H1 (cell line): ENCODE results near the gene KANSL3. TPM values are rescaled to one million over a fixed set of nuclear protein-coding genes. Genes with fewer than 3 reads are reported as not detected.

Experiments used
- CTCF ChIA-PET: fragments of 300-600 bp; sonication (Branson Sonifier 250); formaldehyde crosslinking; loops from one replicate; lab custom pipeline; 2021; ENCODE audit not compliant: partially characterized antibody; lab: Charles Lee
- POLR2A ChIA-PET: fragments of 300-600 bp; sonication (Branson Sonifier 250); formaldehyde crosslinking; loops from one replicate; lab custom pipeline; 2021; ENCODE audit warnings: inconsistent platforms; ENCODE audit not compliant: partially characterized antibody; lab: Charles Lee
- DNase-seq, 2 experiments: peaks; one replicate each; pipeline versions ENCODE4 v3.0.0 to v3.0.0-alpha.2; 2010 to 2022; ENCODE audit warnings: low spot score in 2 of 2, low read depth in 1 of 2, mixed read lengths in 1 of 2
- FAIRE-seq: peaks from 2 replicates; lab custom pipeline; 2011; peaks lifted over from hg19 to GRCh38; lab: Jason Lieb, UNC
- H2AFZ ChIP-seq: 2 replicates; pipeline ENCODE4 v1.8.1; 2012; ENCODE audit warnings: low read length, inconsistent platforms
- H2AK5ac ChIP-seq: 2 replicates; pipeline ENCODE4 v1.6.1; 2013; ENCODE audit warnings: low read depth, low read length
- H2BK120ac ChIP-seq: replicated peaks from 2 replicates; pipeline ENCODE3; 2013; ENCODE audit warnings: low read depth, low read length, inconsistent platforms
- H2BK12ac ChIP-seq: 2 replicates; pipeline ENCODE4 v1.6.1; 2013; ENCODE audit warnings: low read depth, low read length
- H2BK15ac ChIP-seq: 2 replicates; pipeline ENCODE4 v1.6.1; 2013; ENCODE audit warnings: low read length
- H2BK20ac ChIP-seq: 2 replicates; pipeline ENCODE4 v1.6.1; 2013; ENCODE audit warnings: low read length
- H2BK5ac ChIP-seq: 2 replicates; pipeline ENCODE4 v1.6.1; 2013; ENCODE audit warnings: low read depth, low read length
- H3K14ac ChIP-seq: 2 replicates; pipeline ENCODE4 v1.6.1; 2013; ENCODE audit warnings: inconsistent platforms; ENCODE audit not compliant: insufficient read length
- H3K18ac ChIP-seq: 2 replicates; pipeline ENCODE4 v1.6.1; 2013; ENCODE audit warnings: low read length; ENCODE audit errors: extremely low read depth
- H3K23ac ChIP-seq: 2 replicates; pipeline ENCODE4 v1.6.1; 2013; ENCODE audit warnings: inconsistent platforms; ENCODE audit not compliant: insufficient read length
- H3K23me2 ChIP-seq: 2 replicates; pipeline ENCODE4 v1.6.1; 2013; ENCODE audit warnings: low read depth, low read length
- H3K27ac ChIP-seq: 2 replicates; pipeline ENCODE4 v1.6.1; 2011; ENCODE audit warnings: low read depth, low read length, inconsistent platforms
- H3K27me3 ChIP-seq, 4 experiments: replicated peaks in 1 of 4; 1 replicate in 1 of 4; 2 replicates in 3 of 4; pipeline versions ENCODE4 v1.6.1 to v1.8.1; 2011 to 2013; ENCODE audit warnings: low read length in 3 of 4, mild to moderate bottlenecking in 3 of 4, inconsistent platforms in 2 of 4, mixed read lengths in 2 of 4, moderate library complexity in 1 of 4; ENCODE audit not compliant: control insufficient read depth in 3 of 4, insufficient read depth in 3 of 4; ENCODE audit errors: extremely low read depth in 1 of 4
- H3K36me3 ChIP-seq, 4 experiments: 2 replicates each; pipeline versions ENCODE4 v1.6.1 to v1.8.1; 2011 to 2013; ENCODE audit warnings: mild to moderate bottlenecking in 4 of 4, low read length in 3 of 4, moderate library complexity in 2 of 4, control low read depth in 1 of 4, inconsistent platforms in 1 of 4; ENCODE audit not compliant: insufficient read depth in 4 of 4, control insufficient read depth in 2 of 4
- H3K4ac ChIP-seq: replicated peaks from 2 replicates; pipeline ENCODE3; 2013; ENCODE audit warnings: low read length, low read depth, mixed read lengths, inconsistent platforms; ENCODE audit not compliant: insufficient read length
- H3K4me1 ChIP-seq, 4 experiments: replicated peaks in 1 of 4; 1 replicate in 1 of 4; 2 replicates in 3 of 4; pipeline versions ENCODE4 v1.6.1 to v1.8.1; 2011 to 2013; ENCODE audit warnings: low read length in 3 of 4, inconsistent platforms in 2 of 4, mixed read lengths in 1 of 4; ENCODE audit not compliant: insufficient read depth in 4 of 4, control insufficient read depth in 3 of 4
- H3K4me2 ChIP-seq, 2 experiments: 2 replicates each; pipeline versions ENCODE4 v1.6.1 to v1.8.1; 2011 to 2013; ENCODE audit warnings: low read depth in 2 of 2, low read length in 2 of 2, control low read depth in 1 of 2, inconsistent platforms in 1 of 2, mild to moderate bottlenecking in 1 of 2; ENCODE audit not compliant: insufficient read depth in 1 of 2
- H3K4me3 ChIP-seq, 4 experiments: fragments of 200-600, 300-600 bp in 1 of 4; sonication (generic), shearing (Covaris generic), sonication (Bioruptor Twin) in 1 of 4; 2 replicates each; pipeline versions ENCODE4 v1.5.1 to v1.8.1; 2011 to 2016; ENCODE audit warnings: low read length in 4 of 4, low read depth in 3 of 4, control low read depth in 2 of 4, inconsistent platforms in 2 of 4, mild to moderate bottlenecking in 2 of 4, mixed read lengths in 1 of 4, moderate library complexity in 1 of 4; ENCODE audit not compliant: insufficient read depth in 2 of 4; ENCODE audit errors: extremely low read depth in 1 of 4
- H3K56ac ChIP-seq: replicated peaks from 2 replicates; pipeline ENCODE3; 2013; ENCODE audit warnings: low read depth, mild to moderate bottlenecking, mixed read lengths, low read length, inconsistent platforms; ENCODE audit not compliant: insufficient read length
- H3K79me1 ChIP-seq: 2 replicates; pipeline ENCODE4 v1.6.1; 2013; ENCODE audit warnings: low read depth, low read length, control low read depth
- H3K79me2 ChIP-seq, 2 experiments: 2 replicates each; pipeline versions ENCODE4 v1.6.1 to v1.8.1; 2012 to 2013; ENCODE audit warnings: low read length in 2 of 2, mild to moderate bottlenecking in 2 of 2, inconsistent platforms in 1 of 2; ENCODE audit not compliant: insufficient read depth in 2 of 2, control insufficient read depth in 1 of 2
- H3K9ac ChIP-seq, 4 experiments: replicated peaks in 1 of 4; 1 replicate in 1 of 4; 2 replicates in 3 of 4; pipeline versions ENCODE4 v1.6.1 to v1.8.1; 2011 to 2013; ENCODE audit warnings: low read depth in 3 of 4, low read length in 3 of 4, control low read depth in 2 of 4, mild to moderate bottlenecking in 2 of 4, moderate library complexity in 2 of 4, inconsistent platforms in 1 of 4; ENCODE audit errors: extremely low read depth in 1 of 4
- H3K9me3 ChIP-seq, 2 experiments: 2 replicates each; pipeline versions ENCODE4 v1.6.1 to v1.8.1; 2012 to 2013; ENCODE audit warnings: mild to moderate bottlenecking in 2 of 2, moderate library complexity in 2 of 2, control low read depth in 1 of 2, inconsistent platforms in 1 of 2, low read depth in 1 of 2, low read length in 1 of 2, mixed read lengths in 1 of 2; ENCODE audit not compliant: insufficient read depth in 2 of 2
- H4K20me1 ChIP-seq, 2 experiments: replicated peaks in 1 of 2; 2 replicates each; pipeline versions ENCODE3 to v1.8.1; 2011 to 2013; ENCODE audit warnings: inconsistent platforms in 2 of 2, low read length in 2 of 2, mild to moderate bottlenecking in 1 of 2; ENCODE audit not compliant: insufficient read depth in 2 of 2, control insufficient read depth in 1 of 2
- H4K5ac ChIP-seq: 2 replicates; pipeline ENCODE4 v1.6.1; 2013; ENCODE audit warnings: low read length, low read depth, mixed read lengths, inconsistent platforms; ENCODE audit not compliant: insufficient read length
- H4K8ac ChIP-seq: 2 replicates; pipeline ENCODE4 v1.8.0; 2013; ENCODE audit warnings: mild to moderate bottlenecking, moderate library complexity, low read length, inconsistent platforms; ENCODE audit not compliant: insufficient read depth; ENCODE audit errors: extremely low read depth
- H4K91ac ChIP-seq: replicated peaks from 2 replicates; pipeline ENCODE3; 2013; ENCODE audit warnings: low read length, mixed read lengths, inconsistent platforms; ENCODE audit not compliant: insufficient read length
- BRCA1 ChIP-seq: IDR thresholded peaks from 2 replicates; pipeline ENCODE4 v1.6.1; 2012; ENCODE audit warnings: low read depth, low read length, improper control_type of control experiment
- POLR2AphosphoS5 ChIP-seq: IDR thresholded peaks from 2 replicates; pipeline ENCODE4 v1.6.1; 2011; ENCODE audit warnings: low read depth, low read length
- SIN3A ChIP-seq, 2 experiments: IDR thresholded peaks in 1 of 2; conservative IDR thresholded peaks in 1 of 2; 2 replicates each; pipeline ENCODE4 v1.6.1; 2011 to 2012; ENCODE audit warnings: low read length in 2 of 2, improper control_type of control experiment in 1 of 2, low read depth in 1 of 2, mild to moderate bottlenecking in 1 of 2
- SRF ChIP-seq: IDR thresholded peaks from 2 replicates; pipeline ENCODE4 v1.6.1; 2011; ENCODE audit warnings: mild to moderate bottlenecking, low read depth, low read length, moderate library complexity
- SUZ12 ChIP-seq: fragments of 200-600 bp; sonication (generic); IDR thresholded peaks from 2 replicates; pipeline ENCODE4 v1.6.1; 2012; ENCODE audit warnings: mild to moderate bottlenecking, inconsistent platforms, low read length, moderate library complexity, mixed read lengths
- WGBS, 2 experiments: shearing (Covaris generic) in 1 of 2; methylation state at CpG; one replicate each; pipeline versions ENCODE4 v1.1.6 to v1.1.7; 2013 to 2015; ENCODE audit warnings: low lambda C conversion rate in 2 of 2, mixed read lengths in 2 of 2, inconsistent platforms in 1 of 2, low coverage in 1 of 2, missing lambda C conversion rate in 1 of 2; ENCODE audit not compliant: insufficient replicate concordance in 2 of 2, insufficient coverage in 1 of 2, insufficient read length in 1 of 2; ENCODE audit errors: extremely low coverage in 1 of 2, missing lambda C conversion rate in 1 of 2; 5-methylcytosine and 5-hydroxymethylcytosine counted together
- polyA plus RNA-seq, 7 experiments: library from polyadenylated mRNA; depleted of rRNA in 3 of 7; stranded (reverse) in 5 of 7; unstranded in 2 of 7; fragments of >200 nt in 5 of 7; fragments of 200-250 nt in 2 of 7; gene quantifications; 1 replicate in 5 of 7; 2 replicates in 1 of 7; 4 replicates in 1 of 7; pipeline versions ENCODE4 v1.2.1 to v1.2.3, GENCODE V29; 2011 to 2013; ENCODE audit warnings: missing spikeins in 2 of 7, mixed read lengths in 2 of 7
- total RNA-seq: library from RNA; stranded (reverse); fragmentation: NEBNext Ultra II Directional; extraction: Animal tissue kit (Norgen Biotek cat#: 25700); gene quantifications from 2 replicates; pipeline ENCODE4 v1.2.1, GENCODE V29; 2021

KANSL3 gene
- total and polyA plus RNA-seq, 2 of the 8 experiments (the other 6 are each of a cell fraction or from before 2014, with no cell fraction given), result 19.8 to 31.4 TPM

DNA sequence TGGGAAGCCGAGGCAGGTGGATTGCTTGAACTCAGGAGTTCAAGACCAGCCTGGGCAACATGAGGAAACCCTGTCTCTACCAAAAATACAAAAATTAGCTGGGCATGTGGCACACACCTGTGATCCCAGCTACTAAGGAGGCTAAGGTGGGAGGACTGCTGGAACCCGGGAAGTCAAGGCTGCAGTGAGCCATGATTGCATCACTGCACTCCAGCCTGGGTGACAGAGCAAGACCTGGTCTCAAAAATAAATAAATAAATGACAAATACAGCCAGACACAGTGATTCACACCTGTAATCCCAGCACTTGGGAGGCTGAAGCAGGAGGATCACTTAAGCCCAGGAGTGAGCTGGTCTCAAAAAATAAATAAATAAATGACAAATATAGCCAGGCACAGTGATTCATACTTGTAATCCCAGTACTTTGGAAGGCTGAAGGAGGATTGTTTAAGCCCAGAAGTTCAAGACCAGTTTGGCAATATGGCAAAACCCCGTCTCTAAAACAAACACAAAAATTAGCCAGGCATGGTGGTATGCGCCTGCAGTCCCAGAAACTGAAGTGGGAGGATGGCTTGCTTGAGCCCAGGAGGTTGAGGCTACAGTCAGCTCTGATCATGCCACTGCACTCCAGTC, 6.2 kb downstream of the KANSL3 start:
- H4K5ac ChIP-seq, result no peak overlapping the region
- peaks cover 3 to 45% (median 16%) of the 10 kb centered on the region in 4 experiments; a peak in 7 of 8 replicates for H3K36me3 ChIP-seq
- H3K79me1 ChIP-seq, result peaks cover 8% of the 10 kb centered on the region
- no peak overlapping the region for H2AK5ac ChIP-seq
- no peak overlapping the region for H3K56ac ChIP-seq
- no peak overlapping the region for H2BK5ac ChIP-seq
- no peak overlapping the region for H3K4ac ChIP-seq
- H3K23ac ChIP-seq, result no peak overlapping the region
- H3K4me1 ChIP-seq, result peaks cover 0 to 1% (median 0%) of the 10 kb centered on the region in 4 experiments; a peak in 1 of 7 replicates
- H3K9me3 ChIP-seq, result no peaks in the 10 kb centered on the region
- DNase-seq (no peak), FAIRE-seq (no peak)
- no peak overlapping the region for H2BK20ac ChIP-seq
- H3K27ac ChIP-seq, result no peak overlapping the region
- H3K27me3 ChIP-seq, result no peaks in the 10 kb centered on the region
- no peak overlapping the region for H2BK120ac ChIP-seq
- no peak overlapping the region for H2BK15ac ChIP-seq
- 79% methylated on average over 4 of the region's 4 CpGs; no CpG with 5 or more reads in 1 of the 2 experiments for WGBS, 2 experiments
- H3K18ac ChIP-seq, result no peak overlapping the region
- H4K20me1 ChIP-seq, result peaks cover 4 to 5% of the 10 kb centered on the region in 2 experiments
- POLR2A ChIA-PET, result interaction anchor here (2.2 kb wide), 1 partner anchor 12 kb away, joined by 6 read pairs; no protein-coding TSS in a partner anchor
- peaks cover 0 to 22% of the 10 kb centered on the region in 2 experiments; a peak in 2 of 4 replicates for H3K79me2 ChIP-seq
- H2AFZ ChIP-seq, result no peak overlapping the region
- H3K14ac ChIP-seq, result no peak overlapping the region
- no peak overlapping the region for H4K8ac ChIP-seq
- no peak overlapping the region for H3K4me2 ChIP-seq
- no peak overlapping the region for H3K4me3 ChIP-seq
- H2BK12ac ChIP-seq, result no peak overlapping the region
- no peaks in the 10 kb centered on the region for H3K23me2 ChIP-seq
- H4K91ac ChIP-seq, result no peak overlapping the region
- TF ChIP-seq SRF (no peak), SIN3A (conservative IDR thresholded peaks at IDR 0.05 in 1 of 2, IDR thresholded peaks at IDR 0.05 in 1 of 2; ENCODE audit: low read depth in 1 of 2, low read length in 2 of 2) (no peak), BRCA1 (no peak), POLR2AphosphoS5 (no peak), SUZ12 (no peak)
- H3K9ac ChIP-seq, result no peak overlapping the region
- CTCF ChIA-PET, result interaction anchor here (1.5 kb wide), 1 partner anchor 287 kb away, joined by 5 read pairs; no protein-coding TSS in a partner anchor
